Lung (tissue), 12 donors: ENCODE results near the gene GPX4. TPM values are rescaled to one million over a fixed set of nuclear protein-coding genes. Genes with fewer than 3 reads are reported as not detected.

Experiments used
- ATAC-seq: fragments of 200-7000 bp; cut with Tn5 transposase; one replicate; pipeline ENCODE4 v1.9.1; 2020; ENCODE audit warnings: moderate number of reproducible peaks; ENCODE audit not compliant: insufficient read depth, low FRiP score
- DNase-seq, 3 donors: peaks; one replicate each; pipeline ENCODE4 v3.0.0-alpha.2; 2013 to 2017
- H3K27ac ChIP-seq, 2 donors: one replicate each; pipeline ENCODE4 v1.5.1; 2013; ENCODE audit warnings: mild to moderate bottlenecking in 2 of 2, moderate library complexity in 2 of 2, control low read depth in 1 of 2, inconsistent platforms in 1 of 2, low read depth in 1 of 2, low read length in 1 of 2
- H3K27me3 ChIP-seq, 3 donors: one replicate each; pipeline ENCODE4 v1.5.1; 2013; ENCODE audit warnings: low read length in 2 of 3; ENCODE audit not compliant: control insufficient read depth in 3 of 3, insufficient read depth in 3 of 3
- H3K36me3 ChIP-seq, 4 donors: one replicate each; pipeline ENCODE4 v1.5.1; 2013; ENCODE audit warnings: low read length in 4 of 4, mild to moderate bottlenecking in 1 of 4, moderate library complexity in 1 of 4; ENCODE audit not compliant: control insufficient read depth in 4 of 4, insufficient read depth in 4 of 4
- H3K4me1 ChIP-seq, 5 donors: one replicate each; pipeline ENCODE4 v1.5.1; 2013; ENCODE audit warnings: low read length in 5 of 5, mild to moderate bottlenecking in 2 of 5, moderate library complexity in 1 of 5; ENCODE audit not compliant: control insufficient read depth in 5 of 5, insufficient read depth in 5 of 5
- H3K4me3 ChIP-seq: one replicate; pipeline ENCODE4 v1.5.1; 2013; ENCODE audit warnings: mild to moderate bottlenecking, control low read depth, moderate library complexity
- H3K9ac ChIP-seq, 2 donors: one replicate each; pipeline ENCODE4 v1.5.1; 2013; ENCODE audit warnings: low read length in 2 of 2, control low read depth in 1 of 2; ENCODE audit not compliant: insufficient read depth in 1 of 2
- H3K9me3 ChIP-seq, 4 donors: one replicate each; pipeline ENCODE4 v1.5.1; 2013; ENCODE audit warnings: low read length in 3 of 4, mild to moderate bottlenecking in 1 of 4, moderate library complexity in 1 of 4; ENCODE audit not compliant: control insufficient read depth in 4 of 4, insufficient read depth in 3 of 4
- whole genome bisulfite sequencing, 2 donors: extraction: QIAGEN DNeasy Blood & Tissue Kit; methylation state at CpG; one replicate each; pipeline ENCODE4 v1.1.7; 2013; 5-methylcytosine and 5-hydroxymethylcytosine counted together
- polyA plus RNA-seq, 2 donors: library from polyadenylated mRNA; stranded (reverse); fragments of 200-250 nt; gene quantifications; one replicate each; pipeline ENCODE4 v1.2.1, GENCODE V29; 2013
- total RNA-seq, 2 donors: library from RNA; depleted of rRNA in 1 of 2; stranded (reverse); fragments of >200 nt in 1 of 2; gene quantifications; one replicate each; pipeline ENCODE4 v1.2.1, GENCODE V29; 2014 to 2021
- TF ChIP-seq, protein P1 (sequence below): IDR thresholded peaks from 2 replicates; pipeline ENCODE4 v1.5.1; 2012; ENCODE audit warnings: mild to moderate bottlenecking; ENCODE audit errors: control extremely low read depth, extremely low read depth
- donor health status: control.
- donor health status: control.
- donor health status: Bipolar disorder and iron deficiency.
- donor health status: healthy.
- donor health status: DM: yes; HTN: yes; CAD: no.

GPX4 gene
- total and polyA plus RNA-seq, 4 donors, result 91.6 to 1,031 (median 466) TPM

GRCh38 chr19:1122021-1122971 lies 18.5 kb downstream of the GPX4 start:
- TF ChIP-seq, protein P1, sequence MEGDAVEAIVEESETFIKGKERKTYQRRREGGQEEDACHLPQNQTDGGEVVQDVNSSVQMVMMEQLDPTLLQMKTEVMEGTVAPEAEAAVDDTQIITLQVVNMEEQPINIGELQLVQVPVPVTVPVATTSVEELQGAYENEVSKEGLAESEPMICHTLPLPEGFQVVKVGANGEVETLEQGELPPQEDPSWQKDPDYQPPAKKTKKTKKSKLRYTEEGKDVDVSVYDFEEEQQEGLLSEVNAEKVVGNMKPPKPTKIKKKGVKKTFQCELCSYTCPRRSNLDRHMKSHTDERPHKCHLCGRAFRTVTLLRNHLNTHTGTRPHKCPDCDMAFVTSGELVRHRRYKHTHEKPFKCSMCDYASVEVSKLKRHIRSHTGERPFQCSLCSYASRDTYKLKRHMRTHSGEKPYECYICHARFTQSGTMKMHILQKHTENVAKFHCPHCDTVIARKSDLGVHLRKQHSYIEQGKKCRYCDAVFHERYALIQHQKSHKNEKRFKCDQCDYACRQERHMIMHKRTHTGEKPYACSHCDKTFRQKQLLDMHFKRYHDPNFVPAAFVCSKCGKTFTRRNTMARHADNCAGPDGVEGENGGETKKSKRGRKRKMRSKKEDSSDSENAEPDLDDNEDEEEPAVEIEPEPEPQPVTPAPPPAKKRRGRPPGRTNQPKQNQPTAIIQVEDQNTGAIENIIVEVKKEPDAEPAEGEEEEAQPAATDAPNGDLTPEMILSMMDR, result no peak
- Histone ChIP-seq H3K9me3 (no peaks in the 10 kb centered on the region), H3K4me1 (no peaks in the 10 kb centered on the region), H3K4me3 (no peak overlapping the region), H3K36me3 (peaks cover 7 to 91% (median 26%) of the 10 kb centered on the region in 4 donors), H3K9ac (no peak overlapping the region), H3K27me3 (no peaks in the 10 kb centered on the region), H3K27ac (no peak overlapping the region)
- ATAC-seq (no peak), DNase-seq (no peak)
- 97% methylated on average over 63 of the region's 63 CpGs for WGBS, 2 donors

- ATAC-seq (peak; percentile 74), DNase-seq (peak in 2 of 3 donors; percentile 13 to 47)
- Histone ChIP-seq H3K9ac (no peak overlapping the region), H3K27ac (no peak overlapping the region), H3K27me3 (no peaks in the 10 kb centered on the region), H3K4me1 (peaks cover 0 to under 1% (median 0%) of the 10 kb centered on the region in 5 donors), H3K4me3 (no peak overlapping the region), H3K36me3 (peaks cover 4 to 90% (median 27%) of the 10 kb centered on the region in 4 donors), H3K9me3 (no peaks in the 10 kb centered on the region)
- TF ChIP-seq, protein P1, result no peak
- 73 to 75% methylated on average over 21 of the region's 21 CpGs for WGBS, 2 donors
Measured at GRCh38 chr19:1122972-1123363, 19.2 kb downstream of the GPX4 start.

GRCh38 chr19:1123381-1123780 lies 19.6 kb downstream of the GPX4 start:
- H3K27me3 ChIP-seq, result no peaks in the 10 kb centered on the region
- ATAC-seq (no peak), DNase-seq (no peak)
- no peak overlapping the region for H3K27ac ChIP-seq
- H3K9me3 ChIP-seq, result no peaks in the 10 kb centered on the region
- 98 to 100% methylated on average over 20 of the region's 20 CpGs for WGBS, 2 donors
- TF ChIP-seq, protein P1, result no peak
- peaks cover 0 to 3% (median 0%) of the 10 kb centered on the region in 5 donors for H3K4me1 ChIP-seq
- H3K4me3 ChIP-seq, result no peak overlapping the region
- H3K36me3 ChIP-seq, result peaks cover 4 to 90% (median 27%) of the 10 kb centered on the region in 4 donors
- no peak overlapping the region for H3K9ac ChIP-seq
